Measurements from ENCODE around the gene KDM1A. TPM values are rescaled to one million over a fixed set of nuclear protein-coding genes. Genes with fewer than 3 reads are reported as not detected.

Gene KDM1A
- total RNA-seq, 1 donor from 2014 or later, result 44.5 TPM

Other genes starting within 250 kb of the KDM1A start
- gene LACTBL1, start 46.6 kb upstream of the KDM1A start, total RNA-seq, result not detected
- not detected for gene TEX46, start 3.6 kb upstream of the KDM1A start, total RNA-seq
- gene LUZP1, start 149.4 kb downstream of the KDM1A start, total RNA-seq, result 17.1 TPM
- not detected for gene HTR1D, start 198.0 kb downstream of the KDM1A start, total RNA-seq

Measured in esophagus mucosa (tissue), 1 donor.